DMS153 (cell line): ENCODE data around the gene CARD14.
"Not testable (repeated sequence)": the region's sequence is repeated elsewhere in the genome, so short reads cannot be mapped to it uniquely, and the experiment has no call there.

Experiments
- DNase-seq: peaks from one replicate; lab custom pipeline; 2025; lab: John Stamatoyannopoulos, UW

The CARD14 gene

DNA sequence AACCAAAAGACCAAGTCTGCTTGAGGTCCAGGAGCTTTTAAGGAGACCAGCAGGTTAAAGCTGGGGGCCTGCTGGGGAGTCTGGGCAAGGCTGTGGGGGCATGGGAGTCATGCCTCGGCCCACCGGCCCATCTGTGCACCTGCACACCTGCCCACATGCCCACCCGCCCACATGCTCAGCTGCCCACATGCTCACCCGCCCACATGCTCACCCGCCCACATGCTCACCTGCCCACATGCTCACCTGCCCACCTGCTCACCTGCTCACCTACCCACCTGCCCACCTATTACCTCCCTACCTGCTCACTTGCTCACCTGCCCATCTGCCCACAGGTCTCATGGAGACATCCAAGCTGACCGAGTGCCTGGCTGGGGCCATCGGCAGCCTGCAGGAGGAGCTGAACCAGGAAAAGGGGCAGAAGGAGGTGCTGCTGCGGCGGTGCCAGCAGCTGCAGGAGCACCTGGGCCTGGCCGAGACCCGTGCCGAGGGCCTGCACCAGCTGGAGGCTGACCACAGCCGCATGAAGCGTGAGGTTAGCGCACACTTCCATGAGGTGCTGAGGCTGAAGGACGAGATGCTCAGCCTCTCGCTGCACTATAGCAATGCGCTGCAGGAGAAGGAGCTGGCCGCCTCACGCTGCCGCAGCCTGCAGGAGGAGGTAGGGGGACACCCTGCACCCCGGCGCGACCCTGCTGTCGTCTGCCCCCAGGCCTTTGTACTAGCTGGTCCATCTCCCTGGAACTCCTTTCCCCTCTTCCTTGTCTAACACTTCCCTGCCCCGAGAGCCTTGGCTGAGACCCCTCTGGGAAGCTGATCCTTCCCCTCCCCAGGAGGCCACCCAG is 14.0 kb downstream of the CARD14 start:
- no peak for DNase-seq

GRCh38 chr17:80184423-80184714 is 14.5 kb downstream of the CARD14 start:
- no peak for DNase-seq

DNA sequence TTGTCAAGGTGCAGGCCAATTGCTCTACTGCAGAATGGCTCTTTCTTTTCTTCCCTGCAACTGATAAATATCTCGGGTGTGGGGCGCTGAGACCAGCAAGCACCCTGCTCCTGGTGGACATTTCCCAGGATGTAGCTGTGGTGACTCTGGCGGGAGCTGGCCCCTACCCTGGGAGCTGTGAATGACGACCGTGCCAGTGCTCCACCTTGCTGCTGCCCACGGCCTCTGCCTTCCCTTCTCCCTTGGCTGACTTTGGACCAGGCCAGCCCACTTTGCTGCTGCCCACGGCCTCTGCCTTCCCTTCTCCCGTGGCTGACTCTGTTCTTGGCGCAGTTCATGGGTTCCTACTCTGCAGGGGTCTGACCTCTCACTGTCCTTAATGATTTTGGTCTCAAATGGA is 16.1 kb downstream of the CARD14 start:
- no peak for DNase-seq

DNA sequence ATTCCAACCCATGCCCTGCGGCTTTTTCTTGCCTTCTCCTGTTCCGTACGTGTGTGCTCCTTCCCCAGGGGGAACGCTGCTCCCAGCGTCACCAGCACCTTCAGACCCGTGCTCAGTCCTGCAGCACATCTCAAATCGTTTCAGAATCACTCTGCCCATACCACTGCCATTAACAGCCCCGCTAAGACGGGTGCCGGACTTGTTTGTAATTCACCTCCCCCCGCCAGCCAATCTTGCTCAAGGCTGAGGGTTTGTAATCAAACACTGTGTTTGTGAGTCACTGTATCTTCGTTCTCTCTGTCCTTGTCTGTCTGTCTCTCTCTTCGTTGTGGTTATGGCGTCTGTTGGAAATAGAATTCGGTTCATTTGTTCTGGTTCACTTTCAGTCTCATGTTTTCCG is 17.3 kb downstream of the CARD14 start:
- DNase-seq = no peak

- no peak for DNase-seq
These were observed 17.7 kb downstream of the CARD14 start for GRCh38 chr17:80187515-80187941.

- no peak for DNase-seq
These were observed 19.8 kb downstream of the CARD14 start for GRCh38 chr17:80189611-80190010.

DNA sequence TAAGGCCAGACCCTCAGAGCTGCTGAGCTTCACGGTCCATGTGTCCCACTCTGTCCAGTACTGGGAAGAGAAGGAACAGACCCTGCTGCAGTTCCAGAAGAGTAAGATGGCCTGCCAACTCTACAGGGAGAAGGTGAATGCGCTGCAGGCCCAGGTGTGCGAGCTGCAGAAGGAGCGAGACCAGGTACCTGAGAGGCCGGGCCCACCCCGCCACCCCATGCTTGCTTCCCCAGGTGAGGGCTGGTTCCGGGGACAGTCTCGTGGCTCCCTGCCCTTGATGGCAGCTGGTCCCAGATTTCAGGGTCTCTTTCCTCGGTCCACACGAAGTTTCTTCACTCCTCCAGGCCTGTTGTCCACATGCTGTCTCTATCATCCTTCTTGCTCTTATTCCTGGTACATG is 20.9 kb downstream of the CARD14 start:
- no peak for DNase-seq

DNA sequence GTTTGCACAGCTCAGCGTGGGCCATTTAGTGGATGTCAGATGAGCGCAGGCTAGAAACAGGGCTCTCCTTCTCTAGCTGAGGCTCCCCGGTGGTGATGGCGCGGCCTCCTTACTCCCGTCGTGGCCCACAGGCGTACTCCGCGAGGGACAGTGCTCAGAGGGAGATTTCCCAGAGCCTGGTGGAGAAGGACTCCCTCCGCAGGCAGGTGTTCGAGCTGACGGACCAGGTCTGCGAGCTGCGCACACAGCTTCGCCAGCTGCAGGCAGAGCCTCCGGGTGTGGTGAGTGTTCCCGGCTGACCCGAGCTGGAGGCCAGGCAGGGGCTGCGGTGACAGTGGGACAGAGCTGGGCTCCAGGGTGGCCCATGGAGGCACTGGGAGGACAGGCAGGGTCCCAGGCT is 21.4 kb downstream of the CARD14 start:
- no peak for DNase-seq

- no peak for DNase-seq
These were observed 22.2 kb downstream of the CARD14 start for GRCh38 chr17:80191865-80192661.

- no peak for DNase-seq
These were observed 25.3 kb downstream of the CARD14 start for GRCh38 chr17:80195141-80195540.

DNA sequence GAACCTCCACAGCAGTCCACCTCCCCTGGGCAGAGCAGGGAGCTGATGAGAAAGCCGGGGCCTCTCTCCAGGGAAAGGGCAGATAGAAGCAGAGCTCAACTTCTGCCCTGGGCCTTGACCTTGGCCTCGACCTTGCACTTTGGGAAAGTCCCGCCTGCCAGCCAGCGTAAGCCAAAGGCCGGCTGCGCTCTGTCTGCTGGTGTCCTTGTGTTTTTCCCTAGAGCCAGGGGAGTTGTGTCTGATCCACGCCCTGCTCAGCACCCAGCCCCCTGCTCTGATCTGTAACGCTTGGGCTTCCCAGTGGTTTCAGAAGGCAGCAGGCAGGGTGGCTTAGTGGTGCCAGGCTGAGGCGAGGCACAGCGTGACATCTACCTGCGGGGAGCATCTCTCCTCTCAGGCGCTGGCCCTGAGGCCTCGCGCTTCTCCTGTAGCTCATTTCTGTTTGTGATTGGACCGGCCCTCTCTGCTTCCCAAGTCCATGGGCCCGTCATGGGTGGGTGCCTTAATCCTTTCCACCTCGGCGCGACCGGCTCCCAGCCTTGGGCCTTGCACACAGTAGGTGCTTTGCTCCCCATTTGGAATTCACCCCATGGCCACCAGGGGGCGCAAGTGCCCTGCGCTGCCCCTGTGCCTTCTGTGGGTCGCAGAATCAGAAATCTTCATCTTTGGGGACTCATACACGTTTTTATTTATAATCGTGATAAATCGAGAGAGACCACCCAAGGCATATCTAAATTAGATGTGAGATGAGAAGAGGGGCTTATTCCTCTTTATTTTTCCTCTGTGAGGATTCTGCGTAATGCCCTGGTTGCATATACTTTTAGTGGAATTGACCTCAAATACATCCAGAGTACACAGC is 26.1 kb downstream of the CARD14 start:
- no peak for DNase-seq

GRCh38 chr17:80196652-80197051 is 26.8 kb downstream of the CARD14 start:
- DNase-seq = no peak

DNA sequence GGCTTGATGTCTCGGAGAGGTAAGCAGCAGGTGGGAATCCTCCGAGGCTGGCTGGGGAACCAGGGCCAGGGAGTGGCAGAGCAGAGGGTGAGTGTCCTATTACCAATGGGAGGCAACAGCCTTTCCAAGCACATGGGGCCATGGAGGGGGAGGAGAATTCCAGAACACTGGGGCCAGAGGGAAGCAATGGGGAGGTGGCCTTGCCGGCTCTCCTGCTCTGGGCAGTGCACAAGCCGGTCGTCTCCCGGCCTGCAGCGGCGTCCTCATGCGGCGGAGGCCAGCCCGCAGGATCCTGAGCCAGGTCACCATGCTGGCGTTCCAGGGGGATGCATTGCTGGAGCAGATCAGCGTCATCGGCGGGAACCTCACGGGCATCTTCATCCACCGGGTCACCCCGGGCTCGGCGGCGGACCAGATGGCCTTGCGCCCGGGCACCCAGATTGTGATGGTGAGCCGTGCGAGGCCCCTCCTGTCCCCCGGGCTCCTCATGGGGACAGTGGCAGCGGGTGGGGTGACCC is 28.4 kb downstream of the CARD14 start:
- no peak for DNase-seq

- not testable (repeated sequence) for DNase-seq
These were observed 29.5 kb downstream of the CARD14 start for GRCh38 chr17:80199295-80199694.

- no peak for DNase-seq
These were observed 31.6 kb downstream of the CARD14 start for GRCh38 chr17:80201446-80201845.

GRCh38 chr17:80202197-80202596 is 32.4 kb downstream of the CARD14 start:
- no peak for DNase-seq

GRCh38 chr17:80203471-80203963 is 33.7 kb downstream of the CARD14 start:
- no peak for DNase-seq

GRCh38 chr17:80204626-80205468 is 35.0 kb downstream of the CARD14 start:
- no peak for DNase-seq

- DNase-seq = no peak
These were observed 36.0 kb downstream of the CARD14 start for GRCh38 chr17:80205811-80206210.

- no peak for DNase-seq
These were observed 38.2 kb downstream of the CARD14 start for GRCh38 chr17:80208050-80208449.

DNA sequence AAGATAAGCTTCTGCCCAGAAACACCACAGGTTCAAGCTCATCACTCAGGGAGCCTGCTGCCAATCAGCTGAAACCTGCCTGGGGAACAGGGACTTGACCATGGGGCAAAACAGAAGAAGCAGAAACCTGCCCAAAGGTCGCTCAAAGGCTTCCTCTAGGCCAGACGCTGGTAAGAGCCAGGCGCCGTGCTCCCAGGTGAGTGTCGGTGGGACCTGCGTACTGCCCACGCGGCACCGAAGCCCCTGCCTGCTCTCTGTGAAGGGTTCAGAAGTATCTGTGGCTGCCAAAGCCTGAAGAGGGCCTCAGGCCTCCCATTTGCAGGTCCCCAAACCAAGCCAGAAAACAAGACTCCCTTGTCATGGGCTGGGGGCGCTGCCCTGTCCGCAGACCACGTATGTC is 39.9 kb downstream of the CARD14 start:
- no peak for DNase-seq
